ENCODE results near the gene ORM1.
A peak's percentile ranks its signal among the peaks of the same experiment; 100 is the strongest.

ORM1 gene

GRCh38 chr9:114367772-114368569 lies 45.1 kb downstream of the ORM1 start:
- no peak for DNase-seq

GRCh38 chr9:114369216-114370130 lies 46.6 kb downstream of the ORM1 start:
- DNase-seq = no peak

- no peak for DNase-seq
These were observed 47.5 kb downstream of the ORM1 start for GRCh38 chr9:114370251-114370967.

- no peak for DNase-seq
These were observed 48.0 kb downstream of the ORM1 start for GRCh38 chr9:114370968-114371320.

- DNase-seq = no peak
These were observed 48.5 kb downstream of the ORM1 start for GRCh38 chr9:114371343-114371944.

- peak; percentile 14 for DNase-seq
These were observed 49.3 kb downstream of the ORM1 start for GRCh38 chr9:114371973-114372917.

- no peak for DNase-seq
These were observed 50.1 kb downstream of the ORM1 start for GRCh38 chr9:114372921-114373448.

GRCh38 chr9:114373960-114374730 lies 51.2 kb downstream of the ORM1 start:
- DNase-seq = no peak

GRCh38 chr9:114374936-114375335 lies 52.0 kb downstream of the ORM1 start:
- no peak for DNase-seq

GRCh38 chr9:114375386-114376175 lies 52.7 kb downstream of the ORM1 start:
- DNase-seq = no peak
